BLaER1 (cell line): Measurements from ENCODE around the gene PLCL1.
"Not testable (repeated sequence)": the region's sequence is repeated elsewhere in the genome, so short reads cannot be mapped to it uniquely, and the experiment has no call there.

Source experiments
- H3K27ac ChIP-seq: shearing (Covaris generic); formaldehyde crosslinking; 2 replicates; pipeline ENCODE4 v1.8.1; 2022
- H3K27me3 ChIP-seq: shearing (Covaris generic); formaldehyde crosslinking; 2 replicates; pipeline ENCODE4 v1.8.1; 2022
- H3K36me3 ChIP-seq: shearing (Covaris generic); formaldehyde crosslinking; 2 replicates; pipeline ENCODE4 v1.8.1; 2022
- H3K4me1 ChIP-seq: shearing (Covaris generic); formaldehyde crosslinking; 2 replicates; pipeline ENCODE4 v1.8.1; 2022
- H3K4me2 ChIP-seq: shearing (Covaris generic); formaldehyde crosslinking; 2 replicates; pipeline ENCODE4 v1.8.1; 2022
- H3K4me3 ChIP-seq: shearing (Covaris generic); formaldehyde crosslinking; 2 replicates; pipeline ENCODE4 v1.8.1; 2022
- H3K9ac ChIP-seq: shearing (Covaris generic); formaldehyde crosslinking; 2 replicates; pipeline ENCODE4 v1.8.1; 2022
- H3K9me3 ChIP-seq: shearing (Covaris generic); formaldehyde crosslinking; 2 replicates; pipeline ENCODE4 v1.8.1; 2022
- H4K20me1 ChIP-seq: shearing (Covaris generic); formaldehyde crosslinking; 2 replicates; pipeline ENCODE4 v1.8.1; 2022
- Cebpa-rat ChIP-seq: shearing (Covaris generic); IDR thresholded peaks from 2 replicates; pipeline ENCODE4 v1.8.1; 2022

Gene PLCL1

DNA sequence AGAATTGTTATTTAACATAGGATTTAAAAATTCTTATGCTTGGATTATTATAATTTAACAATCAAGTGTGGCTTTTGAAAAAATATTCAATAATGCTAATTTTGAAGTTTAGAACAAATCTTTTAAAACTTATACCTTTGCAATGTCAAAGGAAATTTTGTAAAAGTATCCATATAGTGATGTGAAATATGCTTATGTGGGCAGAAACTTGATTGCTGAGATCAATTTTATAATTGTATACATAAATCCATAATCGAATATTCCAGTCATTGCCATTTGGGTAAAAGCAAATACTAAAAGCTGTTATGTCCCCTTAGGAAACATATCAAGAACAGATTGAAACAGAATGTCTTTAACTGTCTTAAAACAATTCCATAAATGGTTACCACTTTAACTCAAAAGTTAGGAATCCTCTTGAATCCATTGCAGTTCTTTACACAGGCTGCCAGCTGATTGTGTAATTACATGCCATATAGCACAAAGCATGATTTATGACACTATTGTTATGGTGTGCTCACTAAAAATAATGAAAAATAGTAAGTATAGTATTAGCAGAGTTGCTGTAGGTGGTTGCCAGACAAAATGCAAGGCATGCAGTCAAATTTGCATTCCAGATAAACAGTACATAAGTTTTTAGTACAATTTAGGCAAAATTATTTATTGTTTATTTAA lies 24.2 kb downstream of the PLCL1 start:
- Histone ChIP-seq H3K4me2 (no peak overlapping the region), H3K27me3 (no peaks in the 10 kb centered on the region), H3K36me3 (no peaks in the 10 kb centered on the region), H3K27ac (no peak overlapping the region), H3K4me3 (no peak overlapping the region), H4K20me1 (no peaks in the 10 kb centered on the region), H3K9ac (no peak overlapping the region), H3K4me1 (no peaks in the 10 kb centered on the region), H3K9me3 (no peaks in the 10 kb centered on the region)
- no peak for TF ChIP-seq Cebpa-rat

DNA sequence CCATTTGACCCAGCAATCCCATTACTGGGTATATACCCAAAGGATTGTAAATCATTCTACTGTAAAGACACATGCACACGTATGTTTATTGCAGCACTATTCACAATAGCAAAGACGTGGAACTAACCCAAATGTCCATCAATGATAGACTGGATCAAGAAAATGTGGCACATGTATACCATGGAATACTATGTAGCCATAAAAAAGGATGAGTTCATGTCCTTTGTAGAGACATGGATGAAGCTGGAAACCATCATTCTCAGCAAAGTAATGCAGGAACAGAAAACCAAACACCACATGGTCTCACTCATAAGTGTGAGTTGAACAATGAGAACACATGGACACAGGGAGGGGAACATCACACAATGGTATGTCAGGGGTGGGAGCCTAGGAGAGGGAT lies 30.4 kb downstream of the PLCL1 start:
- not testable (repeated sequence) for H4K20me1 ChIP-seq, H3K36me3 ChIP-seq, H3K4me2 ChIP-seq, H3K27ac ChIP-seq, H3K4me3 ChIP-seq, H3K4me1 ChIP-seq, H3K27me3 ChIP-seq, H3K9me3 ChIP-seq, H3K9ac ChIP-seq

DNA sequence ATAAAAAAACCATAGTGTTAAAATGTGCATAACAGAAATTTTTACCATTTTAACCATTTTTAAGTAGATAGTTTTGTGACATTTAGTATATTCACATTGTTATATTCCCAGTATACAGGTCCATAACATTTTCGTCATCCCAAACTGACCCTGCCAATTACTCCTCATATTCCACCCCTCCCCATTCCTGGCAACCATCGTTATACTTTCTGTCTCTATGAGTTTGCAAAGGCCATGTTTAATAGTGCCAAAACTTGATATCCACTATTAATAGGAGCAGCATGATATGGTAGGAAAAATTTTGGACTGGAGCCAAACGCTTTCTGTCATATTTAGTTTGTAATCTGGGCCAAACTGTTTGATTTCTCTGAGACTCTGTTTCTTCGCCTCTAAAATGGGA lies 30.9 kb downstream of the PLCL1 start:
- no peaks in the 10 kb centered on the region for H3K4me1 ChIP-seq
- H3K4me2 ChIP-seq = no peak overlapping the region
- H3K36me3 ChIP-seq = no peaks in the 10 kb centered on the region
- H3K9me3 ChIP-seq = no peaks in the 10 kb centered on the region
- H3K9ac ChIP-seq = no peak overlapping the region
- no peak overlapping the region for H3K27ac ChIP-seq
- TF ChIP-seq Cebpa-rat = no peak
- no peaks in the 10 kb centered on the region for H4K20me1 ChIP-seq
- H3K4me3 ChIP-seq = no peak overlapping the region
- H3K27me3 ChIP-seq = no peaks in the 10 kb centered on the region

DNA sequence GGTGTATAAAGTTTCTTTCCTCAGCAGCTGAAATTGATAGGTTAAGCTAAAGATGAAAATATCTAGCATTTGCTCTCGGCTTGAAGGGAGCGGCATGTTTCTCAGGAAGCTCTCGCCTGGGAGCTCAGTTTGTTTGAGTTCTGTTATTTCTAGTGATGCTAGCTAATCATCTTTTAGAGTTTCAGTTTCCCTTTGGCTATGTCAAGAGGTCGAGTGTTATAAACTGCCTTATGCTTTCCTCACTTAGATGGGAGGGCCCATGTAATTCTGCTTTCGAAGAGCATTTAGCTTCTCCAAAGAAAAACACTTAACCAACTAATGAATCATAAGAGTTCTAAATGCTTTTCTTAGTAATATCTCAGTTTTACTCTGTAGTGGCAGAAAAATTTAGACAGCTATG lies 33.6 kb downstream of the PLCL1 start:
- Histone ChIP-seq H3K27ac (no peak overlapping the region), H3K4me1 (no peaks in the 10 kb centered on the region), H3K9me3 (no peaks in the 10 kb centered on the region), H3K36me3 (no peaks in the 10 kb centered on the region), H3K9ac (no peak overlapping the region), H3K4me2 (no peak overlapping the region), H4K20me1 (no peaks in the 10 kb centered on the region), H3K27me3 (no peaks in the 10 kb centered on the region), H3K4me3 (no peak overlapping the region)
- TF ChIP-seq Cebpa-rat = no peak

DNA sequence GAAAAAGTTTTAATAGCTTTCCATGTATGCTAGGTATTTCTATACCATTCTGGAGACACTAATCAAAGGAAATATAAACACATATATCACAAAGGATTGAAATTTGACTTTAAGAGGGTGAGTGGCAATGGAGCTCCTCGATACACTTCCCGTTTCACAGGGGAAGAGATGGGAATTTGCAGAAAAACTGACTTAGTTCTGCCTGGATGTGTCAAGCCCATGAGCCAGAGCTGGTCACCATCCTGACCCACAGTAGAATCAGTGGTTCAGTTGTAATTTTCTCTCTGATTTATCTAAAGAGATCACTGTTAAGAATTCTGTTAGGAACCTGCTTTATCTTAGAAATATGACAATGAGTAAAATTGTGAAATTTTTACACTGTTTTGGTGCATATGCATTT lies 34.2 kb downstream of the PLCL1 start:
- no peak for TF ChIP-seq Cebpa-rat
- H3K9ac ChIP-seq = no peak overlapping the region
- H4K20me1 ChIP-seq = no peaks in the 10 kb centered on the region
- H3K27ac ChIP-seq = no peak overlapping the region
- no peaks in the 10 kb centered on the region for H3K4me1 ChIP-seq
- no peak overlapping the region for H3K4me2 ChIP-seq
- no peaks in the 10 kb centered on the region for H3K9me3 ChIP-seq
- no peaks in the 10 kb centered on the region for H3K36me3 ChIP-seq
- H3K4me3 ChIP-seq = no peak overlapping the region
- no peaks in the 10 kb centered on the region for H3K27me3 ChIP-seq

DNA sequence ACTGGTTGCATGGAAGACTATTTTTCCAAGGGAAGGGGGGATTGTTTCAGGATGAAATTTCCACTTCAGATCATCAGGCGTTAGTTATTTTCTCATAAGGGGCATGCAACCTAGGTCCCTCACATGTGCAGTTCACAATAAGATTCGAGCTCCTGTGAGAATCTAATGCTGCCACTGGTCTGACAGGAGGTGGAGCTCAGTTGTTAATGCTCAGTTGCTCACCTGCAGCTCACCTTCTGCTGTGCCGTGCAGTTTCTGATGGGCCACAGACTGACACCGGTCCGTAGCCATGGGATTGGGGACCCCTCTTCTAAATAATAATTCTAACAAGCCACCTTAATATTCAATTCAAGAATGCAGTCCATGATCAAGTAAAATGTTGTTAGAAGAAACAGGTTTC lies 34.9 kb downstream of the PLCL1 start:
- H3K4me1 ChIP-seq = no peaks in the 10 kb centered on the region
- no peak overlapping the region for H3K4me2 ChIP-seq
- no peaks in the 10 kb centered on the region for H3K27me3 ChIP-seq
- H3K9ac ChIP-seq = no peak overlapping the region
- no peak overlapping the region for H3K27ac ChIP-seq
- no peak for TF ChIP-seq Cebpa-rat
- H3K4me3 ChIP-seq = no peak overlapping the region
- no peaks in the 10 kb centered on the region for H4K20me1 ChIP-seq
- no peaks in the 10 kb centered on the region for H3K9me3 ChIP-seq
- H3K36me3 ChIP-seq = no peaks in the 10 kb centered on the region

DNA sequence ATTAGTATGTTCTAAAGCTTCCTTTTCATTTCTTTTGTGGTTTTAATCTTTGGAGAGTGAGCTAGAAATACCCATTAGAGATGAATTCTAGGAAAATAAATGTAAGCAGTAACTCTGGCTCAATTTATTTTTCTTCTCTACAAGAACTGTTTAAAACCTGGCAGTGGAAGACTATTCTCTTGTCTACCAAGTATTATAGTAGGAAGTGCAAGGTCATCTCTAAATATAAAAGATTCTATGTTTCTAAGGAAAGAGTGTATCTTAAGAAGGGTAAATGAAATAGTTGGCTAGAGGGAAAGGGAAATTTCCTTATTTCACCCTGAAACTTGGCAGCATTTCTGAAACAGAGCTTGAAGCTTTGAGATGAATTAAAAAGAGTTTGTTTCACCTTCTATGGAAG lies 35.5 kb downstream of the PLCL1 start:
- Histone ChIP-seq H3K27ac (no peak overlapping the region), H4K20me1 (no peaks in the 10 kb centered on the region), H3K9ac (no peak overlapping the region), H3K4me3 (no peak overlapping the region), H3K27me3 (no peaks in the 10 kb centered on the region), H3K9me3 (no peaks in the 10 kb centered on the region), H3K36me3 (no peaks in the 10 kb centered on the region), H3K4me2 (no peak overlapping the region), H3K4me1 (no peaks in the 10 kb centered on the region)
- TF ChIP-seq Cebpa-rat = no peak

DNA sequence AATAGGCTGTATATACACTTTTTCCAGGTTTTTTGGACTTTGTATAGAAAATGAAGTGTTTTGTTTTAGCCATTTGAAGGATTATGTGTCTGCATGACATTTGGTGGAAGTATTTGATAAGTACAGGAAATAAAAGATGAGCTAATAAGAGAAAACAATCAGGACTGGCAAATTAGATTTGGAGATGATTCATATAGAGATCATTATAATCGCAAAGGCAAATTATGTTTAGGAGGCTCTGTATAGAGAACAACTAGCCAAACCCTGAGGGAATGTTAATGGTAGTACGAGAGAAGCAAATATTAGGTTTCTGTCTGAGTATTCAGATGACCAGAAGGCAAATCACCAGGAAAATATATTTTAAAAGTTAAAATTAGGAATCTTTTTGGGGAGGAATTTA lies 41.7 kb downstream of the PLCL1 start:
- H3K4me3 ChIP-seq = no peak overlapping the region
- no peaks in the 10 kb centered on the region for H3K27me3 ChIP-seq
- no peak for TF ChIP-seq Cebpa-rat
- H3K9me3 ChIP-seq = no peaks in the 10 kb centered on the region
- no peaks in the 10 kb centered on the region for H3K4me1 ChIP-seq
- H3K36me3 ChIP-seq = no peaks in the 10 kb centered on the region
- no peak overlapping the region for H3K9ac ChIP-seq
- H3K27ac ChIP-seq = no peak overlapping the region
- H3K4me2 ChIP-seq = no peak overlapping the region
- no peaks in the 10 kb centered on the region for H4K20me1 ChIP-seq

DNA sequence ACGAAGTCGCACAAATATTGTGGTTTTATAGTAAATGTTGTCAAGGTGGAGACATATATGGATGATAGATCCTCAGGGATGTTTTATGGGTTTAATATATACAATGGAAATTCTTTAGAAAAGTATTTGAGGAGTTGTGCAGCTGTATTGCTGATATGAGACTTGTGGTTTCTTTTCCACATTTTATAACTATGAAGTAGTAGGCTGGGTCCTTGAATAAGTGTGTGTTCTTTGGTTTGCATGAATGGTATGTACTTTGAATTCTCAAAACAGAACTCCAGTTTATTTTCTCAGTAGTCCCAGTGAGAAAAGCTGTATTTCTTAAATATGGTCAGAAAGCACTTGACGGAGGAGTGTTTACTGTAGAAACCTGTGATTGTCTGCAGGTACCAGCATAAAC lies 42.4 kb downstream of the PLCL1 start:
- no peak for TF ChIP-seq Cebpa-rat
- no peak overlapping the region for H3K4me3 ChIP-seq
- H3K9ac ChIP-seq = no peak overlapping the region
- H4K20me1 ChIP-seq = no peaks in the 10 kb centered on the region
- H3K4me2 ChIP-seq = no peak overlapping the region
- H3K27me3 ChIP-seq = no peaks in the 10 kb centered on the region
- H3K4me1 ChIP-seq = no peaks in the 10 kb centered on the region
- H3K27ac ChIP-seq = no peak overlapping the region
- no peaks in the 10 kb centered on the region for H3K36me3 ChIP-seq
- no peaks in the 10 kb centered on the region for H3K9me3 ChIP-seq

DNA sequence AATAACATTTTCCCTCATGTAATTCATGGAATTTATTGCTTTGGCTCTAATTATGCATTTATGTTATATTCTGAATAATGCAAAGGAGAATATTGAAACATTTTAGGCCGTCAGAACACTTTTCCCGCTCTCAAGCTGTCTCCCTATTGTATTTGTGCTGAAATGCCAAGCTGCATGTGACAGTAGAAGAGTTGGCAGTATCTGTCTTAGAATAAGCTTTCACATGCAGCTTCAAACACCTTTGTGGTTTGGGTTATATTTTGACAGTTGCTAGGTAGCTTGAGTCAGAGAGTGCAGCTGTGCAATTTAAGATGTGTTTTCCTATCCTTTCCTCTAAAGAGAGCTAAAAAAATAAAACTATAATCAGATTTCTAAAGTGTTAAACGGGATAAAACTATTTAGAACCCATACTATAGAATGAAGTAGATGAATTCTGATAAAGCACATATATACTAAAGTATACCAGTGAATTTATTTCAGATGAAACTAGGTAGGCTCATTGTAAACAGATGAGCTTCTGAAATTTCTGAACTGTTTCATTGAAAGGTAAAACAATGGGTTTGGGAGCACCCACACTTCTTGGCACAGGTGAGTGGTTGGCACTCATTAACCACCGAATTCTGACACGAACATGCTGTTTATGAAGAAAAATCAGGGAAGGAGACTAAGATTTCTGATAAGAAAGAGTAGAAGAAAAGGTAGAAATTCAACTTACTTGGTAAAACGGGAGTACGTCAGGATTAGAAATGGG lies 43.4 kb downstream of the PLCL1 start:
- H3K4me3 ChIP-seq = no peak overlapping the region
- no peaks in the 10 kb centered on the region for H3K27me3 ChIP-seq

DNA sequence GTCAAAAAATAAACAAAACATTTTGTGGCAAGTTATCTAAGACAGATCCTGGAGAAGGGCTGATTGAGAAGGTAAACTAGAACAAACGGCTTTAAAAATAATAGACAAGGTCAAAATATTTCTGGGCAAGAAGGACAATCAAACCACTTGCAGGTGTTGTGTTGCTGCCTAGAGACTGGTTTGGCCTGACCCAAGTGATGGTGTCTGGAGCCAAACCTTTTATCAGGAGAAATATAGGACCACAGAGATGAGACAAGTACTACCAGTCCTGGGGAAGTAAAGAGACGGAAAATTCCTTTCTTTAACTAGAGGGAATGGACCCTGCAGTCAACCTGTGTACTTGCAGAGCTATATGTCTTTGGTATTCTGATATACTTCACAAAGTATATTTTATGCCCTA lies 44.2 kb downstream of the PLCL1 start:
- H3K4me2 ChIP-seq = no peak overlapping the region
- no peaks in the 10 kb centered on the region for H3K4me1 ChIP-seq
- H3K36me3 ChIP-seq = no peaks in the 10 kb centered on the region
- no peak overlapping the region for H3K9ac ChIP-seq
- H3K27ac ChIP-seq = no peak overlapping the region
- no peak overlapping the region for H3K4me3 ChIP-seq
- no peak for TF ChIP-seq Cebpa-rat
- H3K9me3 ChIP-seq = no peaks in the 10 kb centered on the region
- H3K27me3 ChIP-seq = no peaks in the 10 kb centered on the region
- no peaks in the 10 kb centered on the region for H4K20me1 ChIP-seq

More for the DNA sequence above, 43.4 kb downstream of the PLCL1 start:
- no peaks in the 10 kb centered on the region for H4K20me1 ChIP-seq
- H3K9me3 ChIP-seq = no peaks in the 10 kb centered on the region
- H3K4me2 ChIP-seq = no peak overlapping the region
- no peak overlapping the region for H3K27ac ChIP-seq
- no peak for TF ChIP-seq Cebpa-rat
- H3K36me3 ChIP-seq = no peaks in the 10 kb centered on the region
- H3K4me1 ChIP-seq = no peaks in the 10 kb centered on the region
- no peak overlapping the region for H3K9ac ChIP-seq
